HG02973 (cell line): Measurements from ENCODE around the gene ZYG11A.

Source experiments
- ATAC-seq: cut with Tn5 transposase; IDR thresholded peaks from one replicate; pipeline ENCODE4 v1.9.1; 2021; ENCODE audit warnings: moderate library complexity; ENCODE audit not compliant: unreplicated experiment

ZYG11A gene

GRCh38 chr1:52916241-52916975 lies 73.8 kb downstream of the ZYG11A start:
- no peak for ATAC-seq

- no peak for ATAC-seq
Measured at GRCh38 chr1:52917156-52917555, 74.6 kb downstream of the ZYG11A start.

GRCh38 chr1:52917581-52917980 lies 75.0 kb downstream of the ZYG11A start:
- no peak for ATAC-seq

GRCh38 chr1:52918201-52918600 lies 75.6 kb downstream of the ZYG11A start:
- ATAC-seq: no peak

GRCh38 chr1:52919051-52919722 lies 76.6 kb downstream of the ZYG11A start:
- no peak for ATAC-seq

GRCh38 chr1:52919723-52920483 lies 77.3 kb downstream of the ZYG11A start:
- no peak for ATAC-seq

GRCh38 chr1:52920791-52921291 lies 78.3 kb downstream of the ZYG11A start:
- ATAC-seq: no peak

- no peak for ATAC-seq
Measured at GRCh38 chr1:52925571-52926005, 83.0 kb downstream of the ZYG11A start.

GRCh38 chr1:52926864-52927211 lies 84.3 kb downstream of the ZYG11A start:
- no peak for ATAC-seq

- ATAC-seq: no peak
Measured at GRCh38 chr1:52927212-52928014, 84.9 kb downstream of the ZYG11A start, which contains the start of gene SCP2. TSS of gene SCP2 (plus strand) at chr1:52927276. CDS start at chr1:52927397, 121 bp downstream.

GRCh38 chr1:52928015-52928404 lies 85.5 kb downstream of the ZYG11A start:
- no peak for ATAC-seq

GRCh38 chr1:52929019-52929418 lies 86.5 kb downstream of the ZYG11A start:
- ATAC-seq: no peak

GRCh38 chr1:52937433-52938182 lies 95.0 kb downstream of the ZYG11A start:
- no peak for ATAC-seq

GRCh38 chr1:52938183-52938451 lies 95.6 kb downstream of the ZYG11A start:
- ATAC-seq: no peak

GRCh38 chr1:52943876-52944416 lies 101.4 kb downstream of the ZYG11A start:
- no peak for ATAC-seq

GRCh38 chr1:52944566-52944965 lies 102.0 kb downstream of the ZYG11A start:
- no peak for ATAC-seq
